ENCODE measurements around the gene SLC25A10.

The SLC25A10 gene

GRCh38 chr17:81703747-81704654, 8.1 kb upstream of the SLC25A10 start:
- DNase-seq (ENCODE audit: extremely low spot score, insufficient read length, low read depth) (no peak), FAIRE-seq (no peak)

GRCh38 chr17:81705518-81706231, 6.4 kb upstream of the SLC25A10 start:
- no peak for FAIRE-seq
- no peak for DNase-seq (ENCODE audit: extremely low spot score, insufficient read length, low read depth)

- FAIRE-seq: no peak
- DNase-seq (ENCODE audit: extremely low spot score, insufficient read length, low read depth): no peak
Measured at GRCh38 chr17:81706232-81706611, 5.9 kb upstream of the SLC25A10 start.

GRCh38 chr17:81706757-81707624, 5.1 kb upstream of the SLC25A10 start:
- DNase-seq (ENCODE audit: extremely low spot score, insufficient read length, low read depth) (no peak), FAIRE-seq (no peak)

- FAIRE-seq: no peak
- DNase-seq (ENCODE audit: extremely low spot score, insufficient read length, low read depth): no peak
Measured at GRCh38 chr17:81707725-81708646, 4.1 kb upstream of the SLC25A10 start.

- DNase-seq (ENCODE audit: extremely low spot score, insufficient read length, low read depth) (no peak), FAIRE-seq (no peak)
Measured at GRCh38 chr17:81708739-81709185, 3.3 kb upstream of the SLC25A10 start.

- no peak for DNase-seq (ENCODE audit: extremely low spot score, insufficient read length, low read depth)
- FAIRE-seq: no peak
Measured at GRCh38 chr17:81710514-81711308, 1.4 kb upstream of the SLC25A10 start.

- DNase-seq (ENCODE audit: extremely low spot score, insufficient read length, low read depth): no peak
- FAIRE-seq: no peak
Measured at GRCh38 chr17:81712468-81713003, 452 bp downstream of the SLC25A10 start.

- FAIRE-seq: no peak
- DNase-seq (ENCODE audit: extremely low spot score, insufficient read length, low read depth): no peak
Measured at GRCh38 chr17:81713004-81713555, 996 bp downstream of the SLC25A10 start.

- FAIRE-seq (no peak), DNase-seq (ENCODE audit: extremely low spot score, insufficient read length, low read depth) (no peak)
Measured at GRCh38 chr17:81713556-81714411, 1.7 kb downstream of the SLC25A10 start.

GRCh38 chr17:81714412-81715106, 2.5 kb downstream of the SLC25A10 start:
- FAIRE-seq: no peak
- no peak for DNase-seq (ENCODE audit: extremely low spot score, insufficient read length, low read depth)

GRCh38 chr17:81715107-81715871, 3.2 kb downstream of the SLC25A10 start:
- DNase-seq (ENCODE audit: extremely low spot score, insufficient read length, low read depth) (no peak), FAIRE-seq (no peak)

GRCh38 chr17:81715872-81716673, 4.0 kb downstream of the SLC25A10 start:
- FAIRE-seq: no peak
- DNase-seq (ENCODE audit: extremely low spot score, insufficient read length, low read depth): no peak

GRCh38 chr17:81716674-81716996, 4.6 kb downstream of the SLC25A10 start:
- DNase-seq (ENCODE audit: extremely low spot score, insufficient read length, low read depth) (no peak), FAIRE-seq (no peak)
